Spleen (tissue), 7 donors: Measurements from ENCODE around the gene C1GALT1C1L.
"Not testable (repeated sequence)": the region's sequence is repeated elsewhere in the genome, so short reads cannot be mapped to it uniquely, and the experiment has no call there.

Experiments used
- CTCF ChIP-seq, 11 experiments: fragments of 200-600 bp in 7 of 11; fragments of 450-650 bp in 4 of 11; sonication (generic) in 4 of 11; IDR thresholded peaks in 8 of 11; conservative IDR thresholded peaks in 3 of 11; 1 replicate in 7 of 11; 2 replicates in 4 of 11; pipeline versions ENCODE4 v1.4.0 to v1.8.0; 2016 to 2021; ENCODE audit warnings: antibody characterized with exemption in 11 of 11, inconsistent platforms in 4 of 11, mild to moderate bottlenecking in 1 of 11
- POLR2A ChIP-seq, 3 donors: fragments of 450-650 bp; IDR thresholded peaks; one replicate each; pipeline ENCODE4 v1.5.1; 2017; ENCODE audit warnings: antibody characterized with exemption in 3 of 3, mild to moderate bottlenecking in 1 of 3
- POLR2AphosphoS5 ChIP-seq, 3 donors: sonication (generic); formaldehyde crosslinking; IDR thresholded peaks; one replicate each; pipeline ENCODE4 v1.5.1; 2017; ENCODE audit warnings: antibody characterized with exemption in 3 of 3
- donor health status: DM: no; HTN: no; CAD: no; lungs with moderate emphysema.
- donor health status: DM: no; HTN: no; CAD: no.
- donor health status: DM: no; HTN: no; CAD: no.

- TF ChIP-seq CTCF (IDR thresholded peaks at IDR 0.05 in 8 of 11, conservative IDR thresholded peaks at IDR 0.05 in 3 of 11); POLR2A (IDR thresholded peaks at IDR 0.05); POLR2AphosphoS5 (IDR thresholded peaks at IDR 0.05): not testable (repeated sequence)
These were observed 21.9 kb upstream of the C1GALT1C1L start for GRCh38 chr2:43698140-43698539.
